22Rv1 (cell line): ENCODE measurements around the gene KLF13.

ENCODE experiments used
- H3K27ac ChIP-seq: fragments of 450-650 bp; 2 replicates; pipeline ENCODE4 v1.5.1; 2017
- ZFX ChIP-seq: fragments of 450-650 bp; IDR thresholded peaks from 2 replicates; pipeline ENCODE4 v1.6.1; 2017; ENCODE audit warnings: antibody characterized with exemption, borderline replicate concordance
- TF ChIP-seq, protein P1 (sequence below): fragments of 450-650 bp; IDR thresholded peaks from 2 replicates; pipeline ENCODE4 v1.5.1; 2017; ENCODE audit warnings: mild to moderate bottlenecking

The KLF13 gene

DNA sequence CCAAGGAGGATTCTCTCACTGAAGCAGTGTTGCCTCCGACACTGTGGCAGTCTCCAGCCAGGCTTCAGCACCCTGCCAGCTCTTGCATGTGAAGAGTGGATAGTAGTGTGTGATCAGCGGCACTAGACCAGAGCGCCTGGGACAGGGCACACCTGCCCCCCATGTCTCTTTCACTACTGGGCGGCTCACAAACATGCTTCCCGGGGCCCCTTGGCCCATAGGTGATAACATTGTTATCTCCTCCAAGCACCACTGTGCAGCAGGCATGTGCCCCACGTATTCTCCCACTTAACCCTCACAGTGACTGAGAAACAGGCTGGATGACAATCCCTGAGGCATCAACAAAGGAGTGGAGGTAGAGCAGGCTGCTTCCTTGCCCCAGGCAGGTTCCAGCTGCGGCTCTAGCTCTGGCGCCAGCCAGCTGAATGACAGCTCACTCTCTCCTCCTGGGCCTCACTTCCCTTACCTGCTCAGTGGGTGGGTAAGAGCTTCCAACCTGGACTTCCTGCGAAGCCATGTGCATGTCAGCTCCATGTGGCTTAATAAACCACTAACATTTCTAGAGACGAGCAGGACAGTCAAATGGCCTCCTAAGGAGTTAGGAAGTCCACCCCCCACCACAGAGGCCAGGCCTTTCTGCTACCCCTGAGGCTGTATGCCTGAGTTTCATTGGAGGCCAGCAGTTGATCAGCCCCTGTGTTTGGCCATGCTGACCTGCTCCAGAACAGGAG, 37.8 kb downstream of the KLF13 start:
- TF ChIP-seq, protein P1, sequence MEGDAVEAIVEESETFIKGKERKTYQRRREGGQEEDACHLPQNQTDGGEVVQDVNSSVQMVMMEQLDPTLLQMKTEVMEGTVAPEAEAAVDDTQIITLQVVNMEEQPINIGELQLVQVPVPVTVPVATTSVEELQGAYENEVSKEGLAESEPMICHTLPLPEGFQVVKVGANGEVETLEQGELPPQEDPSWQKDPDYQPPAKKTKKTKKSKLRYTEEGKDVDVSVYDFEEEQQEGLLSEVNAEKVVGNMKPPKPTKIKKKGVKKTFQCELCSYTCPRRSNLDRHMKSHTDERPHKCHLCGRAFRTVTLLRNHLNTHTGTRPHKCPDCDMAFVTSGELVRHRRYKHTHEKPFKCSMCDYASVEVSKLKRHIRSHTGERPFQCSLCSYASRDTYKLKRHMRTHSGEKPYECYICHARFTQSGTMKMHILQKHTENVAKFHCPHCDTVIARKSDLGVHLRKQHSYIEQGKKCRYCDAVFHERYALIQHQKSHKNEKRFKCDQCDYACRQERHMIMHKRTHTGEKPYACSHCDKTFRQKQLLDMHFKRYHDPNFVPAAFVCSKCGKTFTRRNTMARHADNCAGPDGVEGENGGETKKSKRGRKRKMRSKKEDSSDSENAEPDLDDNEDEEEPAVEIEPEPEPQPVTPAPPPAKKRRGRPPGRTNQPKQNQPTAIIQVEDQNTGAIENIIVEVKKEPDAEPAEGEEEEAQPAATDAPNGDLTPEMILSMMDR = no peak
- TF ChIP-seq ZFX = no peak
- H3K27ac ChIP-seq = no peak overlapping the region

DNA sequence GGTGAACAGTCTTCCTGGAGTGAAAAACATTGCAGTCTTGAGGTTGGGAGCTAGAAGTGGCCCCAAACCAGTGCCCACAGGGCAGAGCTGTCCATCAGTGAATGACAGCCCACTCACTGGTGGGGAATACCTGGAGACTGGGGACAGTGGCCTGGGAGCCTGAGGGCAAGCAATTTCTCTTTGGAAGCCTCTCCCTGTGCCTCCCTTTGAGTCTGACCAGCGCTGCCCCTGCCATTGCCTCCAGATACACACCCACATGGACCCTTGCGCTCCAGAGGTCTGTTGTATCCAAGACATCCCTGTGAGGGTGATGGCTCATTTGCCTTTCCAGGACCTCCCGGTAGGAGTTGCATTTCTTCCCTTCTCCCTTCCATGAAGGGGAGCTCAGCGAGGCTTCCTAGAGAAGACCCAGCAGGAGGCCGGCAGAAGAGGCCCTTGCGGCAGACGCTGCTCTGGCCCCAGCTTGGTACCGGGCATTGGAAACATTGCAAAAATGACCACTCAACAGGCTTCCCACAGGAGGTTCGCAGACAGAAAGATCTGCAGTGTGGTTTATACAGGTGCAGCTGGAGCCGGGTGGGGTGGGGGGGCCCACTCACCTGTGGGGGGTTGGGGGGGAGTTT, 38.5 kb downstream of the KLF13 start:
- TF ChIP-seq, protein P1 = no peak
- no peak for TF ChIP-seq ZFX
- no peak overlapping the region for H3K27ac ChIP-seq

DNA sequence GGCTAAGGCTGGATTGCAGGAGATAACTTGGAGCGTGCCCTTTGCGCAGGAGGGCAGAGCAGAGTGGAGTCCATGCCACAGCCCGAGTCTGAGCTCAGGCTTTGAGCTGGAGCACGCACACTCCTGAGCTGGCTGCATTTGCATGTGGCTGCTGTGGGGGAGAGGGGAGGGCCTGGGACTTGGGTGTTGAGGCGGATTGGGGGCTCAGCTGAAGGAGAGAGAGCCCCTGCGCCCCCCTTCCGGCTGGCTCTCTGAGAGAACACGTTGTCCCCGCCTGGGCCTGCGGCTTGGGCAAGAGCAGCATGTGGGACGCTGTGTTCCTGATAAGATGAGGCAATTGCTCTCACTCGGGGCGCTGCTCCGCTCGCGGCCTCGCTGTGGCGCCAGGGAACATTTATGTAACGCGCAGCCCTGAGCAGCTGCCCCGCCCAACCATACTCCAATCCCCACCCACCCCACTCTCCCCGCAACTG, 39.1 kb downstream of the KLF13 start:
- TF ChIP-seq, protein P1 = no peak
- no peak for TF ChIP-seq ZFX
- no peak overlapping the region for H3K27ac ChIP-seq

DNA sequence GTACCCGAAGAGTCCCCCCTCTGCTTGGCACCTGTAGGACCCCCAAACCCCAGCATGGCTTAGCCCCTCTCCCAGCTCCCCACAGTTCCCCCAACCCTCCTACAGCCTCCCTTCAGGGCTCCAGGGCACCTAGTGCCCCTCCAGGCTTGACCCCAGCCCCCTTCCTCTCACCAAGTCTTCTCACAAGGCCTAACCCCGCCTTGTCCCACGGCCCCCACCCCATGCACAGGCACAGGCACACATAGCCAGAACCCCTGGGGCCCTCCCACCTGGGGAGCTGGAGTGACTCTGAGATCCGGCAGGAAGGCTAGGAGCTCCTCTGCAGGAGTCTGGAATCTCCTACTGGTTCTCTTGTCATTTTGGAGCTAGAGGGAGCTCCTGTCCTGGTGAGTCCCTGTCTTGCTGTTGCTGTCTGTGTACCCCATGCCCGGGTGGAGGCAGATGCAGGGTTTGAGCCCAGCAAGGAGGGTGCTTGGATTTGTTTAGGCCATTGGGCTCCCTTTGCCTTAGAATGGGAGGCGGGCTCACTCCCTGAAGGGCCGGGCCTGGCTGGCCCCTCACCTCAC, 39.6 kb downstream of the KLF13 start:
- H3K27ac ChIP-seq = no peak overlapping the region
- no peak for TF ChIP-seq ZFX
- TF ChIP-seq, protein P1 = no peak

DNA sequence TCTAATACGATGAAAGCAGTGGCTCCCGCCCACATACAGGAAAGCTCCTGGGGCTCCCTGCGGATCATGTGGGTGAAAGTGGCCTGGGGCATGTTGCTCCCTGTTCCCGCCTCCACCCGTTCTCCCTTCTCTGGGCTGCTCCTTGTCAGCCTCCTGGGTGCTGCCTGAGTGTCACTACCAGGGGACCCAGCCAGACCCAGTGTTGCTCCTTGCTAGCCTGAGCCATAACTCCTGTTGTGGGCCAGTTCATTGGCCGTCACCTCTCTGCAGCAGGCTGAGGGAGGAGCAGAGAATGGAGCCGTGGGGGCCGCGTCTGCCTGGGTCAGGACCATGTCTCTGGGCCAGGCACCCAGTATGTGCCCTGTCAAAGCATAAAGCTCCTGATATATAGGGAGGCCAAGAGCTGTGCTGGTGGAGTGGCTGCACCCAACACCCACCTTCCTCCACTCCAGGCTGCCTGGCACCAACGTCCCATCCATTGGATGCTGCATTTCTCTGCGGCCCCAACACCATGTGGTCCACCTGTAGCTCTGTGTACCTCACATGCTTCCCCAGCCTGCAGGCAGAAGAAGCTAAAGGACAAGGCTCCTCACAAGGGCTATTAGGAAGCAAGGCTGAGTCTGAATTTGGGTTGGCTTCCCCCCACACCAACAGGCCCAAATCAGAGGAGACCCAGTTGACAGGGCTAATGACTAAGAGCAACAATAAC, 40.5 kb downstream of the KLF13 start:
- no peak overlapping the region for H3K27ac ChIP-seq
- TF ChIP-seq, protein P1 = no peak
- TF ChIP-seq ZFX = no peak

DNA sequence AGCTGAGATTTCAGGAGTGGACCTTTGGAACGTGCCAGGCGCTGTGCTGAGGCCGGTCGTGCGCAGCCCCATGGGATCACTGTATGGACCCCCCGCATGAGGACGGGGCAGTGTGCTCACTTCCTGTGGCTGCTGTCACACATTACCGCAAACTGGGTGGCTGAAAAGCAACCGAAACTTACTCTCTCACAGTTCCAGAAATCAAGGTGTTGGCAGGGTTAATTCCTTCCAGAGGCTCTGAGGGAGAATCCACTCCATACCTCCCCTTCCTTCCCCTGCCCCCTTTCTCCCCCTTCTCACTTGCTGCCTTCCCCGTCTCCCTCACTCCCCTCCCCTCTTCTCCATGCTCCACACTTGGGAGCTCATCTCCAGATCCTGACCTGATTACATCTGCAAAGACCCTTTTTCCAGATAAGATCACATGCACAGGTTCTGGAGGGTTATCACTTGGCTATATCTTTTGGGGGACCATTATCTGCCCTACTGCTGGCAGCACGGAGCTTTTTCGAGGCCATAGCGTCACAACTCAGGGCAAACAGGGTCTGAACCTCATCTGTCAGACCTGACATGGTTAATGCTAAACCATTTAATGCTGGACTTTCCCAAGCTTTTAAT, 41.2 kb downstream of the KLF13 start:
- TF ChIP-seq ZFX = no peak
- TF ChIP-seq, protein P1 = no peak
- no peak overlapping the region for H3K27ac ChIP-seq
